Measurements from ENCODE around the gene CABP7. TPM values are rescaled to one million over a fixed set of nuclear protein-coding genes. Genes with fewer than 3 reads are reported as not detected.

Gene CABP7
- total RNA-seq, 1 experiment from 2014 or later, result not detected

- Mint-ChIP-seq H3K4me1 (ENCODE audit: low read depth, unreplicated experiment) (peaks cover 14% of the 10 kb centered on the region), H3K36me3 (ENCODE audit: insufficient read depth, unreplicated experiment) (peaks cover 24% of the 10 kb centered on the region), H3K4me3 (ENCODE audit: low read depth, unreplicated experiment) (no peak overlapping the region), H3K27me3 (ENCODE audit: unreplicated experiment) (no peaks in the 10 kb centered on the region), H3K27ac (ENCODE audit: unreplicated experiment) (no peak overlapping the region), H3K9me3 (ENCODE audit: low read depth, unreplicated experiment) (no peaks in the 10 kb centered on the region)
- TF ChIP-seq CTCF (IDR thresholded peaks at IDR 0.05; ENCODE audit: unreplicated experiment), result no peak
- CTCF ChIA-PET, result interaction anchor here (2.0 to 2.3 kb wide), 2 partner anchors 96 to 389 kb away, joined by 8 to 11 read pairs; no protein-coding TSS in a partner anchor
- intact Hi-C loops (cut with micrococcal nuclease; ENCODE audit: unreplicated experiment), result loop anchor here (5.0 kb wide), 2 partner anchors 67 to 307 kb away; partner anchors contain the start of genes UQCR10 and ZMAT5
- no peak for DNase-seq
- BruUV-seq (replicated peaks), result no TSS peak
Measured at GRCh38 chr22:29700206-29700899, 19.4 kb upstream of the CABP7 start.

GRCh38 chr22:29700900-29701154 is 19.0 kb upstream of the CABP7 start:
- H3K4me3 Mint-ChIP-seq (ENCODE audit: low read depth, unreplicated experiment), result no peak overlapping the region
- BruUV-seq (replicated peaks), result no TSS peak
- H3K27me3 Mint-ChIP-seq (ENCODE audit: unreplicated experiment), result no peaks in the 10 kb centered on the region
- H3K4me1 Mint-ChIP-seq (ENCODE audit: low read depth, unreplicated experiment), result peaks cover 14% of the 10 kb centered on the region
- no peak for TF ChIP-seq CTCF (IDR thresholded peaks at IDR 0.05; ENCODE audit: unreplicated experiment)
- H3K36me3 Mint-ChIP-seq (ENCODE audit: insufficient read depth, unreplicated experiment), result peaks cover 19% of the 10 kb centered on the region
- no peaks in the 10 kb centered on the region for H3K9me3 Mint-ChIP-seq (ENCODE audit: low read depth, unreplicated experiment)
- peak overlapping the region; percentile 43 for H3K27ac Mint-ChIP-seq (ENCODE audit: unreplicated experiment)
- intact Hi-C loops (cut with micrococcal nuclease; ENCODE audit: unreplicated experiment), result loop anchor here (1.0 to 5.0 kb wide), 3 partner anchors 66 to 388 kb away; partner anchors contain the start of genes UQCR10 and ZMAT5
- CTCF ChIA-PET, result interaction anchor here (0.5 to 2.3 kb wide), 6 partner anchors 15 to 388 kb away, joined by 3 to 13 read pairs (median 10); no protein-coding TSS in a partner anchor
- DNase-seq, result no peak

GRCh38 chr22:29701155-29701999 is 18.4 kb upstream of the CABP7 start:
- peak; percentile 66 for DNase-seq
- peak; percentile 29 for TF ChIP-seq CTCF (IDR thresholded peaks at IDR 0.05; ENCODE audit: unreplicated experiment)
- Mint-ChIP-seq H3K27me3 (ENCODE audit: unreplicated experiment) (peaks cover 3% of the 10 kb centered on the region), H3K9me3 (ENCODE audit: low read depth, unreplicated experiment) (no peaks in the 10 kb centered on the region), H3K4me3 (ENCODE audit: low read depth, unreplicated experiment) (no peak overlapping the region), H3K4me1 (ENCODE audit: low read depth, unreplicated experiment) (peaks cover 14% of the 10 kb centered on the region), H3K36me3 (ENCODE audit: insufficient read depth, unreplicated experiment) (peaks cover 15% of the 10 kb centered on the region), H3K27ac (ENCODE audit: unreplicated experiment) (peak overlapping the region; percentile 43)
- no TSS peak for BruUV-seq (replicated peaks)
- intact Hi-C loops (cut with micrococcal nuclease; ENCODE audit: unreplicated experiment), result loop anchor here (1.0 to 5.0 kb wide), 3 partner anchors 66 to 388 kb away; partner anchors contain the start of genes UQCR10 and ZMAT5
- CTCF ChIA-PET, result interaction anchor here (0.5 to 2.3 kb wide), 10 partner anchors 10 to 389 kb away, joined by 3 to 13 read pairs (median 6); partner anchors contain the start of gene THOC5

All from Calu3 (cell line).